ENCODE data around the gene LARP4B.

Gene LARP4B

DNA sequence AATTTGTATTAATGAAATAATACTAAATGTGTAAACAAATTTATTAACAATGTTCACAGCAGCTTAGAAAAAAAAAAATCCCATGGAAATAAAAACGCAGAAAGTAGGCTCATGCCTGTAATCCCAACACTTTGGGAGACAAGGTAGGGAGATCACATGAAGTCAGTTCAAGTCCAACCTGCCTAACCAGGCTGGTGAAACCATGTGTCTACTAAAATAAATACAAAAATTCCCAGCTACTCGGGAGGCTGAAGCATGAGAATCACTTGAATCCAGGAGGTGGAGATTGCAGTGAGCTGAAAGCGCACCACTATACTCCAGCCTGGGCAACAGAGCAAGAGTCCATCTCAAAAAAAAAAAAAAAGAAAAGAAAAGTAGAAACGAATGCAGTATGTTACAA is 36.2 kb downstream of the LARP4B start:
- H3K27ac ChIP-seq, result peak overlapping the region; percentile 23
- TF ChIP-seq, protein P1, sequence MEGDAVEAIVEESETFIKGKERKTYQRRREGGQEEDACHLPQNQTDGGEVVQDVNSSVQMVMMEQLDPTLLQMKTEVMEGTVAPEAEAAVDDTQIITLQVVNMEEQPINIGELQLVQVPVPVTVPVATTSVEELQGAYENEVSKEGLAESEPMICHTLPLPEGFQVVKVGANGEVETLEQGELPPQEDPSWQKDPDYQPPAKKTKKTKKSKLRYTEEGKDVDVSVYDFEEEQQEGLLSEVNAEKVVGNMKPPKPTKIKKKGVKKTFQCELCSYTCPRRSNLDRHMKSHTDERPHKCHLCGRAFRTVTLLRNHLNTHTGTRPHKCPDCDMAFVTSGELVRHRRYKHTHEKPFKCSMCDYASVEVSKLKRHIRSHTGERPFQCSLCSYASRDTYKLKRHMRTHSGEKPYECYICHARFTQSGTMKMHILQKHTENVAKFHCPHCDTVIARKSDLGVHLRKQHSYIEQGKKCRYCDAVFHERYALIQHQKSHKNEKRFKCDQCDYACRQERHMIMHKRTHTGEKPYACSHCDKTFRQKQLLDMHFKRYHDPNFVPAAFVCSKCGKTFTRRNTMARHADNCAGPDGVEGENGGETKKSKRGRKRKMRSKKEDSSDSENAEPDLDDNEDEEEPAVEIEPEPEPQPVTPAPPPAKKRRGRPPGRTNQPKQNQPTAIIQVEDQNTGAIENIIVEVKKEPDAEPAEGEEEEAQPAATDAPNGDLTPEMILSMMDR (conservative IDR thresholded peaks at IDR 0.05), result no peak

GRCh38 chr10:878895-879294 is 52.6 kb downstream of the LARP4B start:
- TF ChIP-seq, protein P1 (conservative IDR thresholded peaks at IDR 0.05), result no peak
- H3K27ac ChIP-seq, result peak overlapping the region; percentile 32; the same call in 1 of the 2 replicates

- TF ChIP-seq, protein P1 (conservative IDR thresholded peaks at IDR 0.05), result no peak
- peak overlapping the region; percentile 32; the same call in 1 of the 2 replicates for H3K27ac ChIP-seq
Observed at GRCh38 chr10:878333-878759, 53.2 kb downstream of the LARP4B start.

GRCh38 chr10:876438-876837 is 55.1 kb downstream of the LARP4B start:
- H3K27ac ChIP-seq, result no peak overlapping the region
- TF ChIP-seq, protein P1 (conservative IDR thresholded peaks at IDR 0.05), result no peak

GRCh38 chr10:873020-873419 is 58.5 kb downstream of the LARP4B start:
- H3K27ac ChIP-seq, result no peak overlapping the region
- TF ChIP-seq, protein P1 (conservative IDR thresholded peaks at IDR 0.05), result no peak

GRCh38 chr10:871951-872403 is 59.5 kb downstream of the LARP4B start:
- TF ChIP-seq, protein P1 (conservative IDR thresholded peaks at IDR 0.05), result no peak

DNA sequence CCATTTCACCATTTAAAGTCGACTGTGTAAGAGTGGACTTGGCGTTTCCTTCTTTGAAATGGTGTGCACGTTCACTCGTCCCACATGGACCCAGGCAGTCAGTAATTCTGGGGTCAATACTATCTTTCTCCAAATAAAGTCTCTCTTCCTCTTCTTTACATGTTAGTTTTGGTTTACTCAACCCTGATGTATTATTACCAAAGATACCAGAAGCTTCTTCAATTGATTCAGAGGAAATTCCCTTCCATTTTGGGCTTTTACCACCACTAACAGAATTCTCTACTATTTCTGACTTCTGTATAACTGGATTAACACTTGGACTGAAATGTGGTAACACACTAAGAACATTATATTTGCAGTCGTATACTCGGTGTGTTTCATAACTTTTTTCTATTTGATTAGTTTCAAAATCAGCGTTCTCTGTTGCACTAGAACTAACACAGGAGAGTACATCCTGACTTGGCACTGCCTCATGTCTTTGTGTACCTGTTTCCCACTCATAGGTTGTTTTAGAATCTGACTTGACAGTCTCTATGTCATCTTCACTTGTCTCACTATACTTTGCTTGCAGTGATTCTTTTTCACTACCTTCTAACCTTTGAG is 60.8 kb downstream of the LARP4B start:
- TF ChIP-seq, protein P1 (conservative IDR thresholded peaks at IDR 0.05), result no peak
- H3K27ac ChIP-seq, result peak overlapping the region; percentile 24; the same call in 1 of the 2 replicates

More at GRCh38 chr10:871951-872403, 59.5 kb downstream of the LARP4B start:
- H3K27ac ChIP-seq, result no peak overlapping the region

All from VCaP (cell line).